ENCODE results near the gene TSC2. TPM values are rescaled to one million over a fixed set of nuclear protein-coding genes. Genes with fewer than 3 reads are reported as not detected.

TSC2 gene
- polyA plus RNA-seq, 3 donors, result 11.7 to 95.1 (median 20.8) TPM

DNA sequence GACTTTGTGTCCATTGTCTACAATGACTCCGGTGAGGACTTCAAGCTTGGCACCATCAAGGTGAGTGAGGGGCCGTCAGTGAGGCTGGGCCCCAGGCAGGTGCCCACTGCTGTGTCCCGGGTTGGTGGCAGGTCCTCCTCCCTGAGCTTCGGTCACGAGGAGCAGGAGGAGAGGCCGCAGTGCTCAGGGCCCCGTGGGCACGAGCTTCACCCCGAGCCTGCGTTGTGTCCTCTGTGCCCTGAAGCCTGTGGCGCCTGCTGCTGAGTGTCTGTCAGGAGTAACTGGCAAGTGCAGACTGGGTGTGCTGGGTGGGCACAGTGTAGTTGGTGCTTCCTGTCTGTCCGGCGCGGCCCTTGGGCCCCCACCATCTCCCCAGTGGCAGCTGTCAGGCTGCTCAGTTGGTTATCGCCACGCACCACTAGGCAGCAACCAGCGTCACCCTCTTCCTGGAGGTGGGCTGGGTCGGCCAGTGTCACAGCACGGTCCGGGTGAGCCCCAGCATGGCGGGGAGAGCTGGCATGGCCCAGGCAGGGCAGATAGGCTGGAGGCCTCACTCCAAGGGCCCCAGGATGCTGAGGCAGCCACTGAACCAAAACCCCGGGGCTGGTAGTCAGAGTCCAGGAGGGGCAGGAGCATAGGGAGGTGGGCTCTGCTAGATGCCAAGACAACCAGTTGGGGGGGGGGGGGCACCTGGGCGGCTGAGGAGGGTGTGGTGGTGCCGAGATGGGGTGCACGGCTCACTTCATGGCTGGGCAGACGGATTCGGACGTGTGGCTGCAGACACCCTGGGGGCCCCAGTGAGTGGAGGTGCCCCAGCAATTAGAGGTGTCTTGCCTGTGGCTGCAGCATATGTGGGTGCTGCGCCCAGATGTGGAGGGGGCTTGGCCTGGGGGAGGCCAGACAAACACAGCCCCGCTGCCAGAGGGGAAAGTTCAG lies 39.3 kb downstream of the TSC2 start:
- peaks cover 38 to 74% of the 10 kb centered on the region in 2 donors for H3K36me3 Mint-ChIP-seq

More for the DNA sequence above, 39.3 kb downstream of the TSC2 start:
- Mint-ChIP-seq H3K4me1 (no peaks in the 10 kb centered on the region), H3K9me3 (peaks cover 0 to 2% (median 0%) of the 10 kb centered on the region in 7 donors), H3K27me3 (ENCODE audit: low read depth in 3 of 3) (peaks cover 0 to 2% (median 0%) of the 10 kb centered on the region in 3 donors), H3K27ac (no peak overlapping the region), H3K4me3 (no peak overlapping the region)
- TF ChIP-seq CTCF (IDR thresholded peaks at IDR 0.05), result no peak
- H3K79me2 ChIP-seq (ENCODE audit: insufficient read depth, low read length), result no peaks in the 10 kb centered on the region
- H2AFZ ChIP-seq (ENCODE audit: insufficient read depth, low read depth, low read length, poor library complexity, severe bottlenecking), result no peak overlapping the region
- H3K4me2 ChIP-seq (replicated peaks; ENCODE audit: extremely low read depth, low read length, poor library complexity, severe bottlenecking), result no peak overlapping the region
- peaks cover 67 to 76% of the 10 kb centered on the region in 2 donors for H3K36me3 ChIP-seq (replicated peaks in 1 of 2; ENCODE audit: control insufficient read depth in 1 of 2, insufficient read depth in 2 of 2, low read length in 2 of 2)
- WGBS (ENCODE audit: insufficient coverage), result 93% methylated on average over 26 of the region's 30 CpGs
- H3K4me3 ChIP-seq (replicated peaks in 1 of 3; ENCODE audit: low read depth in 2 of 3, low read length in 3 of 3), result no peak overlapping the region
- no peak overlapping the region for H3K9ac ChIP-seq (ENCODE audit: insufficient read depth, low read length, poor library complexity, severe bottlenecking)
- no peaks in the 10 kb centered on the region for H4K20me1 ChIP-seq (ENCODE audit: insufficient read depth, low read length)
- H3K27me3 ChIP-seq (ENCODE audit: control insufficient read depth in 2 of 2, insufficient read depth in 2 of 2, low read length in 2 of 2), result no peaks in the 10 kb centered on the region
- H3K9me3 ChIP-seq (replicated peaks in 1 of 2; ENCODE audit: control insufficient read depth in 1 of 2, insufficient read depth in 1 of 2, low read length in 2 of 2), result no peaks in the 10 kb centered on the region
- H3K27ac ChIP-seq (ENCODE audit: low read depth in 1 of 2, low read length in 2 of 2), result no peak overlapping the region
- DNase-seq, result no peak
- intact Hi-C loops (cut with micrococcal nuclease), result no loop called here
- H3K4me1 ChIP-seq (ENCODE audit: control insufficient read depth in 1 of 2, insufficient read depth in 2 of 2, low read length in 2 of 2), result no peaks in the 10 kb centered on the region

Measured in CD14-positive monocyte (primary cell).